GM21367 (cell line): ENCODE data around the gene KIF1A.

Experiments used
- ATAC-seq: cut with Tn5 transposase; IDR thresholded peaks from one replicate; pipeline ENCODE4 v1.9.1; 2021; ENCODE audit not compliant: unreplicated experiment

KIF1A gene

DNA sequence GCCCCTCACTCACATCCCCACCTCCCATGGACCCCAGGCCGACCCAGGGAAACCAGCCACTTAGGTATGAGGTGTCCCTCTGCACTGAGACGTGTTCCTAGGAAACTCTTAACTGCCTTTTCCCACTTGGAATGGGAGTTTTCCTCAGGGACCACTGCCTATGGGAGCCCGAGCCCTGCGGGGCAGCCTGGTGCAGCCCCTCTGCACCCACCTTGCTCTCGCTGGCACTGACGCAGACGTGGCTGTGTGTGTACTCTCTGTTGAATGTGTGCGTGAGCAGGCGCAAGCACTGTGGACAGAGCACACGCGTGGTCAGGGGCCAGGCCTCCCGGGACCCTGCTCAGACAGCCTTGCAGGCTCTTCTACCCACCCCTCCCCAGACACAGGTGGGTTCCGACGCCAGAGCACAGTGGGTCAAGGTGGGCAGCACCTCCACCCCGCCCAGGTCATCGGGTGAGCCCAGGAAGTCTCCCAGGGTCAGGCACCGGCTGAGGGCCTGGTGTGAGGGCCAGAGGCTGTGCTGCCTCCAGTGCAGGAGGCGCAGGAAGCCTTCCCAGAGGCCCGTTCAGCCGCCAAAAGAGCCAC lies 98.3 kb downstream of the KIF1A start:
- no peak for ATAC-seq

DNA sequence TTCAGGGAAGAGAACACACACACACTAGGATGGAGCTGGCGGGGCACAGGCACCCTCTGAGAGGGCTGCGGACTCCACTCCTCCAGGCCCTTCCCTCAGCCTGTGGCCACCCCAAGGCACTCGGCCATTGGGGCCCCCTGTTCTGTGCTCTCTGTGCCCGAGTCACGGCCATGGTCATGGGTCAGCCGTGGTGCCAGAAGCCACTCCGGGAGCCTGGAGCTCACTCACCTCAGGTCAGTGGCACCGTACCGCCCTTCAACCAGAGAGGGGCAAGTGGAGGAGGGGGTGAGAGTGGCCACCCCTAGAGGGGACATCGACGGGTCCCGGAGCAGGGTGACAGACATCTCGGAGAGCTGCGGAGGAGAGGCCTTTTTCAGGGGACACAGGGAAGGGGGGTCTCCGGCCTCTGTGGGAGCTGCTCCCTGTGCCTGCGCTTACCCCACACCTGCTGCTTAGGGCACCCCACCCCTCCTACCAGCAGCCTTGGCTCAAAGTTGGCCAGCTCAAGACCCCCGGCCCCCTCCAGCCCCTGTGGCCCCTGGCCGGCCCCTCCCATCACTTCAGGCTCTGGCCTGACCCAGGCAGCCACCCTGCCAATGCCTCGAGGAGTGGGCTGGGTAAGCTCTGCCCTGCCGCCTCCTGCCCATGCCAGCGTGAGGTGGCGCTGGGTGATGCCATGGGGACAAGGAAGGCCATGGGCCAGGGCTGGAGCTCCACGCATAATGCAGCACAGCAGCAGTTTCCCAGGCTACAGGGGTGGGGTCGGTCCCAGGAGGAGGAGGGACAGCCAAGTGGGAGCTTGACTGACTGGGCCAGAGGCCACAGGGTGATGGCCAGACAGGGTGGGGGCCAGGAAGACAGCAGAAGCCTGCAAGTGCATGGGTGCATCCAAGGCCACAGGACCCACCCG lies 99.1 kb downstream of the KIF1A start:
- no peak for ATAC-seq

GRCh38 chr2:240719676-240720545 lies 100.1 kb downstream of the KIF1A start:
- no peak for ATAC-seq

GRCh38 chr2:240718896-240719490 lies 101.0 kb downstream of the KIF1A start:
- no peak for ATAC-seq

- ATAC-seq, result no peak
Measured at GRCh38 chr2:240717681-240718581, 102.1 kb downstream of the KIF1A start.

DNA sequence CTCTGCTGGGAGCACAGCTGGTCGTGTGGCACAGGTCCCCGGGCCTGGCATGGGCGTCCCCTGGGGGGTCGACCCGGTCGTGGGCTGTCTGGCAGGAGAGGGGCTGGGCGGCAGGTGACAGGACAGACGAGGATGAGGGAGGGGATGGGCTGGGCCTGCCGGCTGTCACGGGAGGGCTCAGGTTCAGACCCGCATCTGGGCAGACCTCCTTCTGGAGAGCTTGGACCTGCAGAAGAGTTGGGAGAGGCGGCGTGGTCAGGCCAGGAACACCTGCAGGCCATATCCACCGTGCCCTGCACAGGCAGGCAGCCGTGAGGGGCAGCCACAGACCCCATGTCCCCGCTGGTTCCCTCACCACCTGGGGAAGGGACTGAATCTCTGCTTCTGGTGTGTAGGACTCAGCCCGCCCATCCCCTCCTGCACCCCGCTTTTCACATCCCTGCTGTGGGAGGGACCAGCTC lies 102.8 kb downstream of the KIF1A start:
- ATAC-seq, result no peak

- no peak for ATAC-seq
Measured at GRCh38 chr2:240716130-240716798, 103.8 kb downstream of the KIF1A start.

DNA sequence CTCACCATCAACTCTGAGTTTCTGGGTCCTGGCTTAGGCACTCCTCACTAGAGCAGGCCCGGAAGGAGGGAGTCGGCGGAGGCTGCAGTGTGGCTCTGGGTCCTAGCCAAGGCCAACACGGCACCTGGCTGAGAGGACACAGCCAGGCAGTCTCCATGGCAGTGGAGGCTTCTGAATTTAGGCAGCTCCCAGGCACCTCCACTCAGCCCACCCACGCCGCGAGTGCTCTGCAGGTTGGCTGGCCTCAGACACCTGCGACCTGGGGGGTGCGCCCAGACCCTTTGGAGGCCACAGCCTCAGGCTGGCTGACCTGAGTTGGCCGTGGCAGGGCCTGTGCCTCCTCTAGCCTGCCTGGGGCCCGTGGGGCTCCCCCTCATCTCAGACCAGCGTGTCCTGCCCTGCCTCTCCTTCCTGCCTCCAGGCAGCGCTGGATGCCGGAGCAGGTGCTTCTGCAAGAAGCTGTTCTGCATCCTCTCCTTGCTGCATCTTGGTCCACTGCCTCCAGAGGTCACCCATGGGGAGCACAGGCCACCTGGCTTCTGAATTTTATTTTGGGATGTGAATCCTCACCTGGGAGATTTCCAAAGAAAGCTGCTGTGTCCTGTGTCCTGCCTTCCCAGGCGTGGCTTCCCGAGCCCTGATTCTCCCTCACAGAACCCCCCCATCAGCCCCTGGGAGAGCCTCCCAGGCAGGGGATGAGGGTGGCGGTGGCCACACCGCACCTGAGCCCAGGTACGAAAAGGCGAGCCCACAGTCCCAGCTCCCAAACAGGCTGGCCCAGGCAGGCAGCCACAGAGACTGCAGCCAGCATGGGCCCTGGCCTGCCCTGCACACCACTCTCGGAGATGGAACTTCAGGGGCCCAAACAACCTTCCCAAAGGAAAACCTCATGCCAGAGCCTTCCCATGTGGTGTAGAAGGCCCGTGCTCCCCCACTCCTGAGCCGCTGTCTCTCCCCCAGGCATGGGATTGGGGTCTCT lies 105.0 kb downstream of the KIF1A start:
- ATAC-seq, result no peak

DNA sequence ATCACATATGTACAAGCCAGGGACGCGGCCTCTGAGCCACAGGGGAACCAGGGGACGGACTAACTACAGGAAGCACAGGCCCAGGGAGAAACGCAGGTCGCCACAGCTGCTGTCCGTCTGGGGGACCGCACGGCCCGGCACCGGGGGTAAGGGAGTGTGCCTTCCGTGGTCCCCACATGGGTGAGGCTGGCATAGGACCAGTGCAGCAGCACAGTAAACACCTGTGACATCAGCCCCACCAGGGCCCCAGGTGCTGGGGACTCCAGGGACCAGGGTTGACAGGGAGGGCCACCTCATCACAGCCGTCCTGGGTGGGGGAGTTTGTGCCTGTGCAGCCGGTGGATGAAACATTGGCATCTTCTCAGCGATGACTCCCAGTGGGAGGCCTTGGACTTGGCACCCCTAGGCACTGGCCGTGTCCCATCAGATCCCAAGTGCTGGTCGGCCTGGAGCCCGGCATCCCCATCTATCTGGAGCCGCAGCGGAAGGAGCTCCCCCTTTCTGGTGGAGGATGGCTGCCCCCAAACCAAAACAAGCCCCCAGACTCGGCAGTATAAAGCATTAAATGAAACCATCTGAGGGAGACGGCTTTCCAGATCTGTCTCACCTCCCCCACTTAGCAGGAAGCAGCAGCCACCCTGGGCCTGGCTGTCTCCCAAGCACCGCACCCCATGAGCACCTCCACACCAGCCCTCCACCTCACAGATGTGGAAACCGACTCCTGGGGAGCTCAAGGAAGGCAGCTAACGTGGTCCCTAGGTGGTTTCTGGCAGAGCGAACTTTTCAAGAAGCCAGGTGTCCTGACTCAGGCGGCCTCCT lies 105.9 kb downstream of the KIF1A start:
- no peak for ATAC-seq

GRCh38 chr2:240713071-240713927 lies 106.7 kb downstream of the KIF1A start:
- ATAC-seq, result no peak

DNA sequence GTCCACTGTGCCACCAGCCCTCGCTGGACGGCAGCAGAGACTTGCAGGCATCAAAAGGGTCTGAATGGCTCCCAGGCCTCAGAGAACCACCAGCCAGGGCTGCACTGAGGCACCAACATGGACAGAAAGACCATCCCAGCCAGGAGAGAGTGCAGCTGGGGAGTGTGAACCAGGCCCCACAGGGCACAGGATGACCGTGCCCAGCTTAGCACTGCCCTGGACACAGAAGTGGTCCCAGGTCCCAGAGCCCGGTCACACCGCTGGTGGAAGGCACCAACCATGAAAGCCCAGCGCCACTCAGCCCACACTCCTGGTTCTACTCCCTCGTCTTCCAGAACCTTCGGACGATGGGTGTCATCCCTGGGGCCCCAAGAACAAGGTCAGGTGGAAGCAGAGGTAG lies 107.9 kb downstream of the KIF1A start:
- ATAC-seq, result no peak

GRCh38 chr2:240711701-240712100 lies 108.3 kb downstream of the KIF1A start:
- ATAC-seq, result no peak

DNA sequence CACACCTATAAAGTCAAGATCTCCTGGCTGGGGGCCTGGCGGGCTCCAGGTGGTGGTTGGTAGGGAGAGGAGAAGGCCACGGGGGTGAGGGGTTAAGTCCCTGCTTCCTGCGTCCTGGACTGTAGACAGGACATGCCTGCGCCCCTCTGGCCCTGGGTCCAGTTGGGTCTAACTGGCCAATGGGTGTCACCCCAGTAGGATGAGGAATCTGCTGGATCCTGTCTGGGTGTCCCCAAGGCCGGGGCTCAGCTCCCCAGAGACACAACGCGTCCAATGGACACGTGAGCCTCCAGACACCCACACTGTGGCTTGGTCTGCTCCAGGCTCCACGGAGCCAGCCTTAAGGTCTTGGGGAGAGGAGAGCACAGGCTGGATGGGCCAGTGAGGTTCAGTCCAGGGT lies 108.7 kb downstream of the KIF1A start:
- ATAC-seq, result no peak

DNA sequence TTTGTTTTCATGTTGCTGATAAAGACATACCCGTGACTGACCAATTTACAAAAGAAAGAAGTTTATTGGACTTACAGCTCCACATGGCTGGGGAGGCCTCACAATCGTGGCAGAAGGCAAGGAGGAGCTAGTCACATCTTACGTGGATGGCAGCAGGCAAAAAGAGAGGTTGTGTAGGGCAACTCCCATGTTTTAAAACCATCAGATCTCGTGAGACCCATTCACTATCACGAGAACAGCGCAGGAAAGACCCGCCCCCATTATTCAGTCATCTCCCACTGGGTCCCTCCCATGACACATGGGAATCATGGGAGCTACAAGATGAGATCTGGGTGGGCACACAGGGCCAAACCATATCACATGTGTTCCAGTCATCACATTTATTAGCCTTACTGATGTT lies 111.6 kb downstream of the KIF1A start:
- ATAC-seq, result no peak

DNA sequence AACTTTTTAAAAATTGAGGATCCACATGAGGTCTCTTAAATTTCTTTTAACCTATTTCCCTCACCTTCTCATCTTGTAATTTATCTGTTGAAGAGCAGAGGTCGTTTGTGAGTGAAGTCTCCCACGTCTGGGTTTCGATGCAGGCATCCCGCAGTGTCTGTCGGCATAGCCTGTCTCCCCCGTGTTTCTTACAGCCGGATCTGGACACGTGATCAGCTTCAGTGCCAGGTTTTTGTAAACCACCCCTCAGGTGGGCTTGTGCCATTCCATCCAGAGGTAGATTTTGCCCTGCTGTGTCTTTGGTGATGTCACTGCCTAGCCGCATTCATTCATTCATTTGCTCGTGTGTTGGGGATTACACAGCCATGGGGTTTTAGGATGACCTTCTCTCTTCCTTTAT lies 112.2 kb downstream of the KIF1A start:
- no peak for ATAC-seq

- ATAC-seq, result no peak
Measured at GRCh38 chr2:240707043-240707756, 112.8 kb downstream of the KIF1A start.
